ENCODE measurements around the gene RIMKLB.
"Not testable (repeated sequence)": the region's sequence is repeated elsewhere in the genome, so short reads cannot be mapped to it uniquely, and the experiment has no call there.

RIMKLB gene

GRCh38 chr12:8820676-8821407 is 123.1 kb downstream of the RIMKLB start:
- DNase-seq = not testable (repeated sequence)

- no peak for DNase-seq
Observed at GRCh38 chr12:8821591-8821990, 123.8 kb downstream of the RIMKLB start.

- no peak for DNase-seq
Observed at GRCh38 chr12:8822298-8822697, 124.5 kb downstream of the RIMKLB start, which contains the start of gene A2ML1. TSS of gene A2ML1 (plus strand) at chr12:8822621. CDS start at chr12:8822652, 31 bp downstream.

GRCh38 chr12:8823565-8824300 is 125.9 kb downstream of the RIMKLB start:
- no peak for DNase-seq

- no peak for DNase-seq
Observed at GRCh38 chr12:8827551-8828256, 129.9 kb downstream of the RIMKLB start.

- DNase-seq = no peak
Observed at GRCh38 chr12:8828257-8829124, 130.7 kb downstream of the RIMKLB start.

GRCh38 chr12:8829125-8829518 is 131.3 kb downstream of the RIMKLB start:
- DNase-seq = no peak

GRCh38 chr12:8829621-8830020 is 131.8 kb downstream of the RIMKLB start:
- DNase-seq = no peak

GRCh38 chr12:8831116-8831515 is 133.3 kb downstream of the RIMKLB start:
- DNase-seq = no peak

GRCh38 chr12:8832500-8832899 is 134.7 kb downstream of the RIMKLB start:
- no peak for DNase-seq
